Endometrial microvascular endothelial cells (primary cell): ENCODE results near the gene SLIT3. TPM values are rescaled to one million over a fixed set of nuclear protein-coding genes. Genes with fewer than 3 reads are reported as not detected.

Experiments
- in situ Hi-C: cut with HindIII; loops from 2 replicates; pipeline ENCODE4 v1.10.0; 2017; ENCODE audit warnings: low sequenced_read_pairs, low pct_unique_long_range_greater_than_20kb; ENCODE audit errors: inconsistent ontology term
- total RNA-seq: library from RNA; depleted of rRNA; stranded (reverse); fragments of >200 nt; gene quantifications from one replicate; pipeline ENCODE4 v1.2.3, GENCODE V29; 2015; ENCODE audit errors: inconsistent ontology term

Gene SLIT3
- total RNA-seq, 1 donor from 2014 or later: under 0.01 TPM

- in situ Hi-C loops: no loop called here
Observed at GRCh38 chr5:168829044-168829443, 471.9 kb downstream of the SLIT3 start.

DNA sequence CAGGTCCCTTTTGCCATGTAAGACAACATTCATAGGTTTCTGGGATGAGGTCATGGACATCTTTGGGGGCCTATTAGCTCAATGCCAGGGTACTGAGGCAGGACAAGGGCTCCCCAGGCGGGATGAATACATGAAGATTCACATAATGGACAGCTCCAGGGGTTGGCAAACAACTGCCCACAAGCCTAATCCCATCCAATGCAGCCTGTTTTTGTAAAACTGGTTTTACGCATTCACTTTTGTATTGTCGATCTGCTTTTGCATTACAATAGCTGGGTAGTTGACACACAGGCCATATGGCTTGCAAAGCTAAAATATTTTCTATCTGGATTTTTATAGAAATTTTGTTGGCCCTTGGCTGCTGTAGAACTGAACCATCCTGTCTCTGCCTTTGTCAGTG lies 473.3 kb downstream of the SLIT3 start:
- in situ Hi-C loops: no loop called here

- in situ Hi-C loops: no loop called here
Observed at GRCh38 chr5:168826246-168826725, 474.7 kb downstream of the SLIT3 start.

- in situ Hi-C loops: no loop called here
Observed at GRCh38 chr5:168822745-168823281, 478.1 kb downstream of the SLIT3 start.

DNA sequence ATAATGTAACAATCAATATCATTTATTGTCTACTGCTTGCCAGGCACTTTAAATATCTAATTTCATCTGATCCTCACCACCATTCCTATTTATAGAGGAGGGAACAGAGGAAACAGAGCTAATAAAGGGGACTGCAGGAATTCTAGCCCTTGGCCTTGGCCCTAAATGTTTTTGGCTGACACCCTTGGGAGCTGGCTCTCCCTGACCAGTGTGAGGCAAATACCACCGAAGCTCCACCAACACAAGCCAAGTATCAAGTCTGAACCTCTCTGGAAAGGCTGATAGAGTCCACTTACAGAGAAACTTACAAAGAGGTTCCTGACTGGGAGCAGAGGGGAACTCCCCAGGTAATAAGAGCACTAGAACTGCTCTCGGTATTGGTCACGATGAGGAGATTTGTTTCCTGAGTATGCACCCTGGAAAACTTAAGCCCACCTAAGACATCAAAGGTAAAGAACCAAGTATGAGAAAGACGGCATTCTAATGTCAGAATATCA lies 478.6 kb downstream of the SLIT3 start:
- in situ Hi-C loops: no loop called here

DNA sequence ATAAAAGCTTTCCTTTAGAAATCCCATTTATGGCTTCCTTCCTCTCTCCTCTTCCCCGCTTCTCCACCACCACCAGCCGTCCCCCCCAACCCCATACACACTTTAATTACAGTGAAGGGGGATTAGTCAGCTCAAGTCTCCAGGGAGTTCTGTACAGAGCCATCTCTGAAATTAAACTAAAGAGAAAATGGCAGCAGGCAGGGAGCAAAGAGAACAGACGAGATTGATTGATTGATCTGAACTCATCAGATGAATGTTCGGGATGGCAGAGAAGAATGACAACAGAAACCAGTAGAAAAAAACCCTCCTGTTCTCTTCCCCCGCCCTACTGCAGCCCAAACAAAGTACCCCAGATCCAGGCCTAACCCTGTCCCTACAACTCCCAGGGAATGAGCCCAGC lies 480.1 kb downstream of the SLIT3 start:
- in situ Hi-C loops: no loop called here

DNA sequence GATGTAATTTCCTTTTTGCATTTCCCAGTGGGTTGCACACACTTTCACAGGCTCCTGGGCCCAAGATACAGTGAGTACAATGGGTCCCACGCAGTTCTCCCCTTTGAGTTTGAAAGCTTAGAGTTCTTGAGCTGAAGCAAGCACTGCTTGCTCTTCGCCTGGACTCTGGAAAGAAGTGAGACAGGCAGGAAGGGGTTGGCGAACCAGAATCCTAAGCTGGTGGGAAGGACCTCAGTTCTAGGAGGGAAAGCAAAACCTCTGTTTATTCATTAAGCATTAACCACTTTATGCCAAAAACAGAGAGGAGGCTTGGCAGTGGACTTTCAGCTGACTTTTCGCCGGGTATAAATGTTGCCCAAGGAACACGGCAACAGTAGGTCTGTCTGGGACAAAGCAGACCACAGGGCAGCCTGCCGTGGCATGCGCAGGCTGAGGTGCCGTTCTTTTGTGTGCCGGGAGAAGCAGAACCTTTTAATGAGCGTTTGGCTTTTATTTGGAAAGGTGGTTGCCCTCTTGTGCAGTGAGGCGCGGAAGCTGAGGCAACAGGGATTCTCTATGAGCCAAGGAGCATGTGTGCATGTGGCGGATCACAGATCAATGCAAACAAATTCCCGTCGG lies 481.8 kb downstream of the SLIT3 start:
- in situ Hi-C loops: no loop called here

GRCh38 chr5:168818558-168818957 lies 482.4 kb downstream of the SLIT3 start:
- in situ Hi-C loops: no loop called here

- in situ Hi-C loops: no loop called here
Observed at GRCh38 chr5:168817591-168817990, 483.3 kb downstream of the SLIT3 start.

DNA sequence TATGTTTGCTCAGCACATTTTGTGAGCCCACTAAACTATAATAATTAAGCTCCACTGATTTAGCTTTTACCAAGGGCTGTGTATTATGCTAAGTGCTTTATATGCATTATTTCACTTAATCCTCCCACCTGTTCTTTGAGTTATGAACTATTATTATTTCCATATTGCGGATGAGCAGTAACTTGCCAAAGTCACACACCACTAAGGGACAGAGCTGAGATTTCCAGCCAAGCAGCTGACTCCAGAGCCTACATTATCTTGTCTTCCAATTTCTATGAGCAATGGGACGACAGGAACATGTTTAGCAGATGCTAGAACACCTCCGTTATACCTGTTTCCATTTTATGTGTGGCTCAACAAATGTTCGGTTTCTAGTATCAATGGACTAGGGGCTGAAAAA lies 484.3 kb downstream of the SLIT3 start:
- in situ Hi-C loops: no loop called here

- in situ Hi-C loops: no loop called here
Observed at GRCh38 chr5:168813184-168813968, 487.6 kb downstream of the SLIT3 start.

DNA sequence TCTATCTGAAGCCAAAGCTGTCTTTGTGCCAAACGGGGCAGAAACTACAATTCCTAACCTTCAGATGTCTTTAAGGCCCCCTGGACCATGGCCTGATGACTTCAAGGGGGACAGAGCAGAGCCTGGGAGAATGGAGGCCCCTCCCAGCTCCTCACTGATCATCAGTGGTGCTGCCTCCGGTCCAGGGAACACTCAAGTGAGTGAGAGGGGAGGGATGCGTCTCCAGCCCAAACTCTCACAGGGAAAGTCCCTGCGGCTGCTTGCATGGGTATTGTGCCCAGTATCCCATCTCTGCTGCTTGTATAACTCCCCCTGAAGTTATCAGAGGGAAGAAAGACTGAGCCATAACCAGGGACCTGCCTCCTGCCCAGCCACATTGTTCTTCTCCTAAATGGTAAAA lies 490.3 kb downstream of the SLIT3 start:
- in situ Hi-C loops: no loop called here

- in situ Hi-C loops: no loop called here
Observed at GRCh38 chr5:168809218-168809617, 491.7 kb downstream of the SLIT3 start.

- in situ Hi-C loops: no loop called here
Observed at GRCh38 chr5:168808051-168808616, 492.8 kb downstream of the SLIT3 start.

GRCh38 chr5:168807287-168807686 lies 493.7 kb downstream of the SLIT3 start:
- in situ Hi-C loops: no loop called here

DNA sequence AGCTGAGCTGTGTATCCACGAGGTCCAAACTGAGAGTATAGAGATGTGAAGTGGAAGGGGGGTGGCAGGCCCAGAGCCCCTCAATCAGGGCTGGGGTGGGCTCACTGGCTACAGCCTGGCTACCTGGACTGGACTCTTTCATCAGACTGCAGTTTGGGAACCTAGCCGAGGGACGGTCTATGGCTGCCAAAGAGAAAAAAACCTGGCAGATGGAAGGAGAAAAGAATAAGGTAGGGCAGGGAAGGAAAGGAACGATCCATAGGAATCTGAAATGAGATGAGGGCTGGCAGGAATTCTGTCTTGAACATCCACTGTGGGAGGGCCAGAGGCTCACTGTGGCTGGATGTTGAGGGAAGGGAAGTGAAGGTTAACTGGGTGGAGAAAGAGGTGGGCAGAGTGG lies 497.4 kb downstream of the SLIT3 start:
- in situ Hi-C loops: no loop called here

GRCh38 chr5:168802337-168802736 lies 498.6 kb downstream of the SLIT3 start:
- in situ Hi-C loops: no loop called here

GRCh38 chr5:168801567-168801966 lies 499.4 kb downstream of the SLIT3 start:
- in situ Hi-C loops: no loop called here

DNA sequence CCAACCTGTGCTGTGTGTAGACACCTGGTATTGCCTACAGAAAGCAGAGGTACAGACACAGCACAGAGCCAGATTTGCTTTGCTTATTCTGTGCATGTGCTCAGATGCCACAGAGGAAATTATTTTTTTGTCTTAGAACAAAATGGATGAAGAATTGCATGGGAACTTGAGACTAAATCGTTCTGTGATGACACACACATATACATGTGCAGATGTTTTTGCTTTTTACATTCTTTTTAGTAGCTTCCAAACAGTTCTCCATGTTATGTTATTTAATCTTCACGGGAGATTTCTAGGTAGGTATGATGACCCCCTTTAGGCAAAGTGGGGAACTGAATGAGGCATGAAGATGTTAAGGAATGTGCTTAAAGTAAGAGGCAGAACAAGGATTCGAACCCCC lies 500.2 kb downstream of the SLIT3 start:
- in situ Hi-C loops: no loop called here
